GM21825 (cell line): ENCODE data around the gene MCF2.
"Not testable (repeated sequence)": the region's sequence is repeated elsewhere in the genome, so short reads cannot be mapped to it uniquely, and the experiment has no call there.

Source experiments
- ATAC-seq: cut with Tn5 transposase; IDR thresholded peaks from one replicate; pipeline ENCODE4 v1.9.1; 2021; ENCODE audit warnings: mild to moderate bottlenecking, moderate library complexity; ENCODE audit not compliant: unreplicated experiment

MCF2 gene, protein sequence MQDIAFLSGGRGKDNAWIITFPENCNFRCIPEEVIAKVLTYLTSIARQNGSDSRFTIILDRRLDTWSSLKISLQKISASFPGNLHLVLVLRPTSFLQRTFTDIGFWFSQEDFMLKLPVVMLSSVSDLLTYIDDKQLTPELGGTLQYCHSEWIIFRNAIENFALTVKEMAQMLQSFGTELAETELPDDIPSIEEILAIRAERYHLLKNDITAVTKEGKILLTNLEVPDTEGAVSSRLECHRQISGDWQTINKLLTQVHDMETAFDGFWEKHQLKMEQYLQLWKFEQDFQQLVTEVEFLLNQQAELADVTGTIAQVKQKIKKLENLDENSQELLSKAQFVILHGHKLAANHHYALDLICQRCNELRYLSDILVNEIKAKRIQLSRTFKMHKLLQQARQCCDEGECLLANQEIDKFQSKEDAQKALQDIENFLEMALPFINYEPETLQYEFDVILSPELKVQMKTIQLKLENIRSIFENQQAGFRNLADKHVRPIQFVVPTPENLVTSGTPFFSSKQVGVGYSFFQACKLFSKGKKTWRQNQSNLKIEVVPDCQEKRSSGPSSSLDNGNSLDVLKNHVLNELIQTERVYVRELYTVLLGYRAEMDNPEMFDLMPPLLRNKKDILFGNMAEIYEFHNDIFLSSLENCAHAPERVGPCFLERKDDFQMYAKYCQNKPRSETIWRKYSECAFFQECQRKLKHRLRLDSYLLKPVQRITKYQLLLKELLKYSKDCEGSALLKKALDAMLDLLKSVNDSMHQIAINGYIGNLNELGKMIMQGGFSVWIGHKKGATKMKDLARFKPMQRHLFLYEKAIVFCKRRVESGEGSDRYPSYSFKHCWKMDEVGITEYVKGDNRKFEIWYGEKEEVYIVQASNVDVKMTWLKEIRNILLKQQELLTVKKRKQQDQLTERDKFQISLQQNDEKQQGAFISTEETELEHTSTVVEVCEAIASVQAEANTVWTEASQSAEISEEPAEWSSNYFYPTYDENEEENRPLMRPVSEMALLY

DNA sequence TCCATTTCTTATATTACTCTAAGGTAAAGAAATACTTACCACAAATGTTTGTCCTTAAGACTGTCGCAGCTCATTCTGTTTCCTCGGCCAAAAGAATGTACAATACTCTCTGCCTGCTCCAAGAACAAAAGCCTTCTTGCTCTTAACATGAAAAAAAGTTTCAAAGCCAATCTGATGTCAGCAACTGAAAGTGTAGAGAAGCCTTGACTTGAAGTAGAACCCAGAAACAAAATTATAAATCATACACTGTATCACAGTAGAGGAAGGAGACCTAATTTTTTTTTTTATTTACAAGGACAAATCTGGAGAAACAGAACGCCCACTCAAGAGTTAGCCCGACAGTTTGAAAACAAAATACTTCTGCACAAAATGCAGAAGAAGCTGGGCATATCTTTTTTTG lies at the start of gene MCF2:
Gene MCF2 (minus strand): TSS at position 101 of the 400 bp plus-strand sequence. CDS start 56,423 bp downstream, outside the sequence.
- ATAC-seq: no peak

DNA sequence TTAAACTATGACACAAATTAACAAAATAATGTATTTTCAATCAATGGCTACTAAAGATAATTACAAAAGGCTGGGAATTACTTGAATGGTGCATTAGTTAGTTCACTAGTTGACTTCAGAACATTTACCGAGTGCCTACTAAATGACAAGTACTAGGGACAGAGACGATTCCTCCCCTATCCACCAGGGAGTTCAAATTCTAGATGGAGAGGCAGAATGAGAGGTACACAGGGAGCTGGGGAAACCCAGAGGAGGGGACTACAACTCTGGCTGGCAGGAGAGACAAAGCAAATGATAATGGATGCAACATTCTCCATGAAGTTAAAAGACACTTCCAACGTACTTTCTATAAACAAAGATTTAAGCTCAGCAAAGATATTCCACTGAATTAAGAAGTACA lies 43.1 kb upstream of the MCF2 start:
- no peak for ATAC-seq

DNA sequence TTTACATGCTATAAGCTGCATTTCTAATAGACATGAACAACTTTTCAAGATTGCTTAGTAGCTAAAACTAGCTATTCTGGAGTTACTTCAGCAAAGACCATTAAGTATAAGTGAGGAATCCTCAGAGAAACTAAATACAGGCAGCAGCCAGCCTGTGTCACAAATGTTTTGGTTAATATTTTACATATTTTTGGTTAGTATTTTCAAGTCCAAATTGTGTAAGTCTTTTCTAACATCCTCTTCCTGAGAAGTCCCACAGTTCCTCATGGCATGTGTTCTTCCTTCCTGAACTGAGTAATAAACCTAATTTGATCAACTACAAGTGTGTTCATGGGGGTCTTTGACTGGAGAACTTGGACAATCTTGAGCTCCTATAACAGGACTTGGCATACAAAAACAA lies 42.4 kb upstream of the MCF2 start:
- no peak for ATAC-seq

DNA sequence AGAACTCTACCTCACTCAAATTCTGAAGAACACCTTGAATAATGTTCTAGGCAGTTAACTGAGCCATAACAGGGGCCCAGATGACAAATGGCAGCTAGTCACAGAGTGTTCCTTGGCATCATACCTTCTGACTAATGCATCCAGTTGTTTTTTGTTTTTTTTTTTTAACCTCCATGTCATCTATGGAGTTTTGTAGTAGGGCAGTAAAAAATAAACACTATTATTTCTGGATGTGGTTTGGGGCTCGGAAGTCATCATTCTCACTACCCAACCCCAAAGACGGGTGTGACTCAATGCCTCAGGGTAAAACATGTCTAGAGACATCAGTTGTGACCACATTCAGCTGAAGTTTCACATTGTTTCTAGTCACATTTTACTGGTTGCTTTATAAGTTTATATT lies 31.2 kb upstream of the MCF2 start:
- ATAC-seq: peak; percentile 84

DNA sequence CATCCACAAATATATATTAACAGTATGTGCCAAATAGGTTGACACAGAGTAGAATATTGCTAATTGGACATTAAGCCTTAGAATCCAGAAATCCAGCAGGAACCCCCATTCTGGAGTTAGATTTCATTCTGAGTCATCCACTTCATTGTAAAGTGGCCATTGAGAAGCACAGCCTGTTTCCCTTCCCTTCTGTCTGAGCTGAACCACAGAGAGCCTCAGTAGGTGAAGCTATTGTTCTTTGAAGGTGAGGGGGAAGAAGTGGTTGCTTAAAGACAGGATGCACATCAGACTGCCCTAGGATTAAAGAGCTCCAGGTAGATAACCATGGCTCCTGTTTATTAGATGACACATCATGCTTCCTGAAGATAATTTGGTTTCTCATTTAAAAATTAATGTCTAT lies 30.6 kb upstream of the MCF2 start:
- ATAC-seq: no peak

DNA sequence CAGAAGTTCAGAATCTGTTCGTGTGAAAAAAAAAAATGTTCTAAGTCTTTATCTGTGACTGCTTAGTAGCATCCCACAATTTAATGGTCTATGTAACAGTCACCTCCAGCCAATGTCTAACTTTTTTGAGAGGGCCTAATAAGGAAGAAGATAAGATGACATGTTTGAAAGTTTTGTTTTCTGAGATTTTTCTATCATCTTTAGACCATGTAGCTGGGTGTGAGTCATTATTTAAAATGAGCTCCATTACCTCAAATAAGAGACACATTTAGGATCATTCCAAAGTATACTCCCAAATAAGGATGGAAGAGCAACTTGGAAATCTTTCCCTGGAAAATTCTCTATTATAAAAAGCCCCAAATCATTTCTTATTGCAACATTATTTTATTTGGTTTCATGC lies 28.2 kb upstream of the MCF2 start:
- no peak for ATAC-seq

DNA sequence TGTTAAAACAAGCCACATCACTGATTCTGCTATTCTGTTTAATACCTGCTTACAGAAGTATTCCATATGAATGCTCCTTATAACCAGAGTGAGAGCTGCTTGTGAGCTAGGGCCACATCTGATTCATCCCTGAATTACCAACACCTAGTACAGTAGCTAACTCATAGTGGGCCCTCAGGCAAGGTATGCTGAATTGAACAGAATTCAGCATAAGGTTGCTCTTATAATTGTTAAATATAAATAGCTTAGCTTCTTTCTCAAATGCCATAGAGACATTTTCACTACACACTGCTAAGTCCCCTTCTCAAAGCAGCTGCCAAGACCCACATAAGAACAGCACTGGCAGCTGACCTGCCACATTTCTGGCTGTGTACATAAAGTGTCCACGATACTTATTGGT lies 27.0 kb upstream of the MCF2 start:
- no peak for ATAC-seq

DNA sequence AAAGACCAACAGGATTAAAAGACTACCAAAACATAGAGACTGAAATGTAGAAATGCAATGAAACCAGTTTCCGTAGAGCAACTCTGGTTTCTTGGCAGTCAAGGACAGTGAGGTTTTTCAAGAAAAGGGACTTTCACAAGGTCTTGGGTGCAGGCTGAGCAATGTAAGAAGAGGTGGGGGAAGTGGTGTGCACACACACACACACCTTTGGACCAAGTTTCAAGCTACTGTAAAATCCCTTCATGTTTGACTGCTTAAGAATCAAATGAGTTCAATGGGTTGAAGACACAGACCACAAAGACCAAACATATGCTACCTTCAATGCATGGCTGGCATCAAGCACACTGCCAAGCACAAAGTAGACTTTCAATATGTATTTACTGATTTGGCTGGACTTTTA lies 17.8 kb upstream of the MCF2 start:
- ATAC-seq: peak; percentile 91

DNA sequence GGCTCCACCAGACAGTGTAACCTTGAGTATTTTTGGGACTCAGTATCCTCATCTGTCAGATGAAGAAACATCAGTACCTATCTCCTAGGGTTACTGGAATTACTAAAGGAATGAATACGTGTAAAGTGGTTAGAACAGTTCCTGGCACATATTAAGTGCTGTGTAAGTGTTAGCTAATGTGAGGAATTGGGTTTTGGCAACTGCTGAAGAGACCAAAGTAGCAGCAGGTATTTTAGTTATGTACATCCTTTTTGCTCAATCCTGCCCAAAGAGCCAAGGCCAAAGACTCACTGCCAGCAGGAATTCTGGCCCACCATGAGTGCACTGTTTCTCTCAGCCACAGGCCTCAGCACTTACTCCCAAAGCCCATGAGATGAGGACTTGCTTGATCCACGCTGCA lies 16.7 kb upstream of the MCF2 start:
- ATAC-seq: no peak

DNA sequence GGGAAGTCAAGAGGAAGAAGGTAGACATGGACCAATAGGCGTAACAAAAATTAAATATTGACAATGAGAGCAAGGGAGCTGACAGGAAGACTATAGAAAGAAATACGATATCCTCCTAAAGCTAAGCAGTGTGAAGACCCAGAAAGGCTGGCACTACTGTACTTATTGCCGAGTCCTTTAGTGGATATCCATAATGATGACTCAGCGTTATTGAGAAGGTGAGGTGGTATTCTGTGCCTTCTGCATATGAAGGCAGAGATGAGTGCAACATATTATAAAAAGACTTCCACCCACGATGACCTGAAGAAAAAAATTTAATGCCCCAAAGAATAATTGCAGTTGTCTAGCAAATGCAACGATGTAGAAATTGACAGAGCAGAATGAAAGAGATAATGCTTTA lies 13.0 kb upstream of the MCF2 start:
- no peak for ATAC-seq

DNA sequence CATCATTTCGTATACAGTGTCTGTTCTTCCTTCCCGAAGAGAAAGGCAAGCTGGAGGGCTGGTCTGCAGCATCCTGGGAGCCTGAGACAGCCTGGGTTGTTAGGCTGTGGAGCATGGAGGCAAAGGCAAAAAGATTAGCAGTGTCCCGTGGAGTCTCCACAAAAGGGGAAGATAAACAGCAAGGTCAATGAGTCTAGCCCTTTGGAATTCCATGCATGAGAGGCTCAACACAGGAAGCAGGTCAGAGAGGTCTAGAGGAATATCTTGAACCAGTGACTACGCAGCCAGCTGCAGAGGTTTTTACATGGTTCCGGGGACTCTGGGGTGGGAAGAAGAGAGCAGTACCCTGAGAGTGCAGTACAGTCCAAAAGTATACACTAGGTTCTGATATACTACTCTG lies 12.2 kb upstream of the MCF2 start:
- no peak for ATAC-seq

DNA sequence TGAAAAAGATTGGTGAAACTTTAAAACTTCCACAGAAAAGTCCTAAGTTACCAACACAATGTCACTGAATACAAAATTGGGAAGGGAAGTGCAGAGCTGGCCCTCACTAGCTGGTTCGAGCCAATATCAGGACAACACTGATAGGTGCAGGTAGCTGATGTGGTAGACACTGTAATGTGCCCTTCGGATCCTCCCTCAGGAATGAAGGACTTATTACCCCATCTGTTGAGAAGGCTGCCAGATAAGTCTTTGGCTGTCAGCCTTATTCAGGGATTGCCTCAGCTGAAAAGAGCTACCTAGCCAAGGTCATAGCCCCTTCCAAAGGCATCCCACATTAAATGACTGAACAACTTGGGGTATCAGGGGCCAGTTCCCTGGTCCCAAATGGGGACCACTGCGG lies 5.3 kb downstream of the MCF2 start:
- no peak for ATAC-seq

DNA sequence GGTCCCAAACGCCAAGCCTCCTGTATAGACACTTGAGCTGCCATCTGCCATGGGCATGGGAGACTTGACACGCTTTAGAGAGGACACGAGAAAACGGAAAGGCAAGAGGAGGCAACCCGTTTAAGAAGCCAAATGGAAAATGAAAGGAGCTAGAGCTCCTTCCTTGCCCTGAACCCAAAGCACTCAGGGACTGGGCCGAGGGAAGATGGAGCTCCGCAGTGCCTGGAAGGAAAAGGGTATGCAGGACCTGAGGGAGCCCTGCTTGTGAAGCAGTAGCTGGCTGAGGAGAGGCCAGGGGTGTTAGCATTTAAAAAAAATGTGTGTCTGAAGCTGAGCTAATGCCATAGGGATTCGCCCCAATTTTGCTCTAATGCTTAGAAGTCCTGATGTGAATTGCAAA lies 15.1 kb downstream of the MCF2 start:
- no peak for ATAC-seq

DNA sequence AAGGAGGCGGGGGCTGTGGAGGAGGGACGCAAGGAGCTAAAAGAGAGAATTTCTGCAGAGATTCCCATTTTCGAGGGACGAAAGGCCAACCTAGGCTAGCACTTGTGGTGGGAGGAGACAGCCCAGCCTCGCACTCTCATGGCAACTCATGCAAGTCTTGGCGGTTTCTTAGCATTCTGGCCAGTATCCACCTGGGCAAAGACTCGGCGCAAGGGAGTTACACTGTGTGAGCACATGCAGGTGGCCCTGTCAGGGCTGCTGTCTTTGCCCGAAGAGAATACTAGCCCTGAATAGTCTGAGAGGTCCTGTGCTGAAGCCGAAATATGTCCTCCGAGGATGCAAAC lies 15.5 kb downstream of the MCF2 start:
- no peak for ATAC-seq

DNA sequence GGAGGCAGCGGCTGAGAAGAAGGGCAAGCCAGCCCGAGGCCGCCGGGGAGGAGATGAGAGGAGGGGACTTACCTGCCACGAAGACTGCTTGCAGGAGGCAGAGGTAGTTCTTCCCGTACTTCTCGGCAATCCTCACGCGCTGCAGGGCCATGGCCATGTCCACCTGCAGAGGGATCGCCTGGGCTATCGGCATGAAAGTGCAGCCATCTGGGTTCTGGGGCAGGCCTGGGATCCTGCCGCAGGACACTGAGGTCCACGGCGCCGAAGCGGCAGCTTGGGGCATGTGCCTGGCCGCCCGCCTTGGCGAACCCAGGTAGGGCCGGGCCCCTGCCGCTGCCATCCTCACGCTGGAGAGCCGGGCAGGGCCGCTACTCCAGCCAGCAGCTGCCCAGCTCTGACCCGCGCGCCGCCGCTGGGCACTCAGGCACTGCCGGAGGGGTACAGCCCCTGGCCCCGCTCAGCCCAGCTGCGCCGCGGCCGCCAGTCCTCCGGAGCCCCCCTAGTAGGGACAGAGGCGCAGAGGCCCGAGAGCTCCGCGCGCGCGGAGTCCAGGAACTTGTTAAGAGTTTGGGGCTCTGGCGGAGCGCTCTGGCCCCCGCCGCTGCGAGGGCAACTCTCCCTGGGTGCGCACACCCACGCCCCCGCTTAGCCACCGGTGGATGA lies 16.0 kb downstream of the MCF2 start:
- ATAC-seq: no peak

DNA sequence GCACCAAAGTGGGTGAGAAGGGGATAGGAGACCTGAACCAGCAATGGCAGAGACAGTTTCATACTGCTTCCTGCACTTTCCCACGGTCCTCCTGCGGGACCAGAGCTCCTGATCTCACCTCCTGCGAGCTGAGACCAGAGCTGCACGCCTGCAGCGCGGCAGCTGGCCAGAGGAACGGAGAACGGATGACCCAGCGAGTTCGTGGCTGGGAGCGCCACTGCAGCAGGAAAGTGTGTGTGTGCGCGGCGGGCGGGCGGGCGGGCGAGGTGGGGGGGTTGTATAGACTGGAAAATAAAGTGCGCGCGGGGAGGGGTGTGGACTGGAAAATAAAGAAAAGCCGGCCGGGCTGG lies 16.5 kb downstream of the MCF2 start:
- no peak for ATAC-seq

DNA sequence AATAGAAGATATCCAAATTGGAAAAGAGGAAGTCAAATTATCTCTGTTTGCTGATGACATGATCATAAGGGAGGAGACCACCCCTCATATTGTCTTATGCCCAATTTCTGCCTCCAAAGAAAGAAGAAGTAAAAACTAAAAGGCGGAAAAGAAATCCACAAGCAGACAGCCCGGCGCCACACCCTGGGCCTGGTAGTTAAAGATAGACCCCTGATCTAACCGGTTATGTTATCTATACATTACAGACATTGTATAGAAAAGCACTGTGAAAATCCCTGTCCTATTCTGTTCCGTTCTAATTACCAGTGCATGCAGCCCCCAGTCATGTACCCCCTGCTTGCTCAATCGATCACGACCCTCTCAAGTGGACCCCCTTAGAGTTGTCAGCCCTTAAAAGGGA lies 22.8 kb downstream of the MCF2 start:
- ATAC-seq: not testable (repeated sequence)

DNA sequence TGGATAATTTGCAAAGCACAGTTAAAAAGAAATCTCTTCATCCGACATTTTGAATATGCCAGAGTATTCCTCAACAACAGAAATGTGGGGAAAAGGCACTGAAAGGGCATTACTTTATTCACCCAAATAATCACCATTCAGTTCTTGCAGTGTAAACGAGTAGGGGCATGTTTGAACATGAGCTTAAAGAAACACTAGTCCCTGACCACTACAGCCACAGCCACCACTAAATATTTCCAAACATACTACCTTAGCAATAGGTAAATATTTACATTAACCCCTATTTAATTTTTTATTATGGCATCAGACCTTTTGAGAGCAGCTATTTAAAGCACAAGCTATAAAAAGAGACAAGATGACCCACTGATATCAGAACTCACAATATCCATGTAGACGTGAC lies 27.6 kb downstream of the MCF2 start:
- no peak for ATAC-seq

DNA sequence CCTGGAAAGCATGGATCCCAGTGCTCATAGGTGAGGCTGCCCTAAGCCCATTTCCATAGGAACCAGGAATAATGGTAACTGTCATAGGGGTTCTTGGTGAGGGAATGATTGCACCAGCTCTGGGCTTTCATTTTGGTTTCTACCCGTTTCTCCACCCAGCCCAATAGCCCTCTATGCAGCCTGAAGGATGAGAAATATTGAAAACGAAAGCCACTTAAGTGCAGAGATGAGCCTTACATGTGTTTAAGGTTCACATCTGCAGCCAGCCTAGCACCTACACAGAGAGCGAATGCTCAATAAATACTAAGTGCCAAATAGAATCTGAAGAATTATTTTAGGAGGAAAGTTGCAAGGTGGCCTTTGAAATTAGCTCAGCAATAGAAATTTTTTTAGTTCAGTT lies 60.4 kb downstream of the MCF2 start:
- ATAC-seq: no peak

DNA sequence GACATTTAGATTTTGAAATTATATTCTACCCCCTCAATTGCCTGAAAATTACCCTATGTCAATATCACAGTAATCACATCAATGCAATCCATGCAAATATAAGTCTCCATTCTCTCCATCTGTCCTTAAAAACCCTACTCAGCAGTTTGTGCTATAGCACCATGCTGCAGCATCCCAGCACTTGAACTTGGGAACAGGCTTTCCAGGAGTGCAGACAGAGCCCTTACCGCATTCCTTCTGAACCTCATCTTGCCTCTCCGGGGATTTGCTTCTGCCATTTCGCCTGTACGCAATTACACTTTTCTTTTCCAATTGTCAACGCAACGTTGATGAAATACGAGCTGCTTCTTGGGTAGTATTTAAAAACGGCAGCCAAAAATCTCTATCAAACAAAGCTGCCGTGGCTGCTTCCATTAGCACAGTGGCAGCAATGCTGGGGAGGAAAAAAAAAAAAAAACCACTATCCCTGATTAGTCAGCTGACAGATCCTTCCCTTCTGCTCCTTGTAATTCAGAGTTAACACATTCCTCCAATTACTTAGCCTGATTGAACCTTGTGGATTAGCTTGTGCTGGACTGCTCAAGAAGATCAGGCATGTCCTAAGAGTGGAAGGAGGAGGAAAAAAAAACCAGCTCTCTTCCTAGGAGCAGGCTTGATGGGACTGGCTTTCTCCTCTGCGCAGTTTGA lies 65.6 kb downstream of the MCF2 start:
- ATAC-seq: no peak

DNA sequence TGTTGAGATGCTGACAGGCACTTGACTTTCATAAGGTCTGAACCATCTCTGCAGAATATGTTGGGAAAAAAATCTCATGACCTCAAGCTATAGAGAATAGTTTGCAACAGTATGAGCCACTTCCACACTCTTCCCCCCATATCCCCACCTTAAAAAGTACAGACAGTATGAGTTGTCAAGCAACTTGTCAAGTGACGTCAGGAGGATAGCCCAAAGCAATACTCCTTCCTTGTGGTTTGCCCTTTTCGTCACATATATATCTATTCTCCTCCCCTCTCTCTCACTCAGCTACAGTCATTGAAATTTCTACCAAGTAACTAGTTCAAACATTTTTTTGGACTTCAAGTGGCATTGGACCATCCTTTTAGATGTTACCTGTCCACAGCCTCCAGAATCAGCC lies 67.7 kb downstream of the MCF2 start:
- ATAC-seq: no peak
